ENCODE results near the gene AADAT. TPM values are rescaled to one million over a fixed set of nuclear protein-coding genes. Genes with fewer than 3 reads are reported as not detected.

The AADAT gene
- total RNA-seq, 1 donor from 2014 or later = 8.9 TPM

GRCh38 chr4:170038769-170039168 is 51.0 kb downstream of the AADAT start:
- Histone ChIP-seq H3K4me3 (no peak overlapping the region), H3K36me3 (no peaks in the 10 kb centered on the region), H3K4me1 (no peaks in the 10 kb centered on the region), H3K27ac (no peak overlapping the region), H3K9me3 (no peaks in the 10 kb centered on the region), H3K27me3 (no peaks in the 10 kb centered on the region)
- ATAC-seq (no peak), DNase-seq (no peak)
- no peak for TF ChIP-seq CTCF (IDR thresholded peaks at IDR 0.05)
- intact Hi-C loops (cut with DNase I) = no loop called here

GRCh38 chr4:170038232-170038631 is 51.5 kb downstream of the AADAT start:
- Histone ChIP-seq H3K4me3 (no peak overlapping the region), H3K36me3 (no peaks in the 10 kb centered on the region), H3K4me1 (no peaks in the 10 kb centered on the region), H3K9me3 (no peaks in the 10 kb centered on the region), H3K27ac (no peak overlapping the region), H3K27me3 (no peaks in the 10 kb centered on the region)
- no peak for TF ChIP-seq CTCF (IDR thresholded peaks at IDR 0.05)
- ATAC-seq (no peak), DNase-seq (no peak)
- intact Hi-C loops (cut with DNase I) = no loop called here

GRCh38 chr4:170037481-170037880 is 52.3 kb downstream of the AADAT start:
- Histone ChIP-seq H3K9me3 (no peaks in the 10 kb centered on the region), H3K27ac (no peak overlapping the region), H3K27me3 (no peaks in the 10 kb centered on the region), H3K4me3 (no peak overlapping the region), H3K4me1 (no peaks in the 10 kb centered on the region), H3K36me3 (no peaks in the 10 kb centered on the region)
- no peak for TF ChIP-seq CTCF (IDR thresholded peaks at IDR 0.05)
- no peak for DNase-seq
- intact Hi-C loops (cut with DNase I) = no loop called here
- ATAC-seq = no peak

GRCh38 chr4:170035845-170036244 is 53.9 kb downstream of the AADAT start:
- H3K36me3 ChIP-seq = no peaks in the 10 kb centered on the region
- TF ChIP-seq CTCF (IDR thresholded peaks at IDR 0.05) = no peak
- H3K27ac ChIP-seq = no peak overlapping the region
- DNase-seq (no peak), ATAC-seq (no peak)
- no peak overlapping the region for H3K4me3 ChIP-seq
- peaks cover 6% of the 10 kb centered on the region for H3K27me3 ChIP-seq
- H3K9me3 ChIP-seq = no peaks in the 10 kb centered on the region
- H3K4me1 ChIP-seq = no peaks in the 10 kb centered on the region
- intact Hi-C loops (cut with DNase I) = no loop called here

GRCh38 chr4:170035231-170035630 is 54.5 kb downstream of the AADAT start:
- Histone ChIP-seq H3K27ac (no peak overlapping the region), H3K27me3 (peaks cover 6% of the 10 kb centered on the region), H3K36me3 (no peaks in the 10 kb centered on the region), H3K4me3 (no peak overlapping the region), H3K9me3 (no peaks in the 10 kb centered on the region), H3K4me1 (no peaks in the 10 kb centered on the region)
- intact Hi-C loops (cut with DNase I) = no loop called here
- no peak for ATAC-seq
- DNase-seq = no peak
- no peak for TF ChIP-seq CTCF (IDR thresholded peaks at IDR 0.05)

- DNase-seq = no peak
- Histone ChIP-seq H3K27me3 (peaks cover 6% of the 10 kb centered on the region), H3K4me3 (no peak overlapping the region), H3K9me3 (no peaks in the 10 kb centered on the region), H3K27ac (no peak overlapping the region), H3K4me1 (no peaks in the 10 kb centered on the region), H3K36me3 (no peaks in the 10 kb centered on the region)
- no peak for ATAC-seq
- no peak for TF ChIP-seq CTCF (IDR thresholded peaks at IDR 0.05)
- intact Hi-C loops (cut with DNase I) = no loop called here
These were observed 55.8 kb downstream of the AADAT start for GRCh38 chr4:170033999-170034398.
